GM21528 (cell line): ENCODE results near the gene KPNA5.
"Not testable (repeated sequence)": the region's sequence is repeated elsewhere in the genome, so short reads cannot be mapped to it uniquely, and the experiment has no call there.

Experiments
- ATAC-seq: cut with Tn5 transposase; IDR thresholded peaks from one replicate; pipeline ENCODE4 v1.9.1; 2021; ENCODE audit warnings: mild to moderate bottlenecking, moderate library complexity; ENCODE audit not compliant: unreplicated experiment, low FRiP score

The KPNA5 gene

DNA sequence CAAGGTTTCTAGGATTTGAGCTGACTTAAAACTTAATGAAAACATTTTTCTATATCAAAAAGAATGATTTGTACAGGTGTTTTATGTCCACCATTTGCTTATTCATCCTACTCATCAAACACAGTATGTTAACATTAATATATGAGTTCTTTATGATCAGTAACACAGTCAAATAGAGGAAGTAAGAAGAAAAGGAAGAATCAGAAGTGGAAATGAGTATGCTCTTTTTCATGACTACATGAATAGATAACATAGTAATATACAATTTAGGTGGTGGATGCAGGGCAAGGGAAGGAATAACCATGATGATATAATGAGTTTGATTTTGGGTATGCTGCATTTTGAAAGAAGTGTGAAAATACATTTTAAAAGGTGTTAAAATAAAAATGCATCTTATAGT, 16.5 kb downstream of the KPNA5 start:
- ATAC-seq: no peak

DNA sequence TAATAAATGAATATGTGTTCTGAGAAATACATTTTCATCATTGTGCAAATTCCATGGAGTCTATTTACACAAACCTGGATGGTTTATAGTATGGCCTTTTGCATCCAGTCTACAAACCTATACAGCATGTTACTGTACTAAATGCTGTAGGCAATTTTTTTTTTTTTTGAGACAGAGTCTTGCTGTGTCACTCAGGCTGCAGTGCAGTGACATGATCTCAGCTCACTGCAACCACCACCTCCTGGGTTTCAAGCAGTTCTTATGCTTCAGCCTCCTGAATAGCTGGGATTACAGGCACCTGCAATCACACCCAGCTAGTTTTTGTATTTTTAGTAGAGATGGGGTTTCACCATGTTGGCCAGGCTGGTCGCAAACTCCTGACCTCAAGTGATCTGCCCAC, 22.9 kb downstream of the KPNA5 start:
- ATAC-seq: not testable (repeated sequence)

DNA sequence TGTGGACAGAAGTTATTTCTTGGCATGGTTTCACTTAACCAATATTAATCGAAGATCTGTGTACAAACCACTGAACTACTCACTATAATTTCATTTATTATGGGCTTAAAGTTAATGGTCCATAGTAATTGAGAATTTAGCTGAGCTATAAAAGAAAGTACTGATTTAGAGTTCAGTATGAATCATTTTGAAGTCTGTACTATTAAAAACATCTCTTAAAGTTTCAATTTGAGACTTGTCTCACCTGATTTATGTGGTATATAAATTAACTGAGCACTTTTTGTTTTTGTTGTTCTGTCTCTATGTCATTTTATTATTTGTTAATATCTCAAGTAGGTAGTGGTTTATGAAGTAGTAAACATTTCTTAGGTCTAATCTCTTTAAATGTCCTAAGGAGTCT, 24.9 kb downstream of the KPNA5 start:
- ATAC-seq: no peak

- ATAC-seq: no peak
Observed at GRCh38 chr6:116714296-116714695, 33.3 kb downstream of the KPNA5 start.

DNA sequence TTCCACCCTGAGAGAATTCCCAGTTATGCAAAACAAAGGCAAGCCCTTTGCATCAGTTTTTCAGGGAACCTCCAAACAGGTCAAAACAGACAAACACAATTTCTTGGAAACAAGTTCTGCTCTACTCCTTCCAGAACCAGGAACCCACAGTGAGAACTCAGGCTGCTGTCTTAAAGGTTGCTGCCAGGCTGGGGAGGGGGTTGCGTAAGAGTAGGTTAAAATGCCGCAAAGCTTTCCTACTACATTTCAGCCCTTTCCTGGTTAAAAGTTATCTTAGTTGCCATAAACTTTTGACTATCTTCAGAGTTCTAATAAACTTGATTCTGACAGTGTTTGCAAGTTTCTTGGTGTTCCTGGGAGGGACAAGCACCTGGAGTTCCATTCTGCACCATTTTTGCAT, 33.8 kb downstream of the KPNA5 start:
- no peak for ATAC-seq

DNA sequence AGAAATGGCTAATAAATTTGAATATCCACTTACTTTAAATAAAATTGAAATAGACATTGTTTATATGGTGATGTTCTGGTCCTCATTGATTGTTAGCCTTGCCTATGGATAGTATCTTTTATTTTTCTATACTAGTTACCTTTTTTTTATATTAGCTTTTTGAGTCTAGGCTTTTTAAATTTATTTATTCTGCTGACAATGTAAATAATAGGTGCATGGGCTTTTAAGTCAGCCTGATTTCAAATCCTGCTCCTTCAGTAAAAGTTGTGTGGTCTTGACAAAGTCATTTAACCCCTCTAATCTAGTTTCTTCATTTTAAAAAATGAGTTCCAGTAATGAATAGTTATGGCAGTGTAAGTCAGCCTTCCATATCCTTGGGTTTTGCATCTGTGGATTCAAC, 45.9 kb downstream of the KPNA5 start:
- no peak for ATAC-seq

GRCh38 chr6:116730513-116730912, 49.5 kb downstream of the KPNA5 start:
- ATAC-seq: no peak

GRCh38 chr6:116737004-116737403, 56.0 kb downstream of the KPNA5 start:
- no peak for ATAC-seq

DNA sequence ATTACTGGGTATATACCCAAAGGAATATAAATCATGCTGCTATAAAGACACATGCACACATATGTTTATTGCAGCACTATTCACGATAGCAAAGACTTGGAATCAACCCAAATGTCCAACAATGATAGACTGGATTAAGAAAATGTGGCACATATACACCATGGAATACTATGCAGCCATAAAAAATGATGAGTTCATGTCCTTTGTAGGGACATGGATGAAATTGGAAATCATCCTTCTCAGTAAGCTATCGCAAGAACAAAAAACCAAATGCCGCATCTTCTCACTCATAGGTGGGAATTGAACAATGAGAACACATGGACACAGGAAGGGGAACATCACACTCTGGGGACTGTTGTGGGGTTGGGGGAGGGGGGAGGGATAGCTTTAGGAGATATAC, 59.5 kb downstream of the KPNA5 start:
- not testable (repeated sequence) for ATAC-seq

DNA sequence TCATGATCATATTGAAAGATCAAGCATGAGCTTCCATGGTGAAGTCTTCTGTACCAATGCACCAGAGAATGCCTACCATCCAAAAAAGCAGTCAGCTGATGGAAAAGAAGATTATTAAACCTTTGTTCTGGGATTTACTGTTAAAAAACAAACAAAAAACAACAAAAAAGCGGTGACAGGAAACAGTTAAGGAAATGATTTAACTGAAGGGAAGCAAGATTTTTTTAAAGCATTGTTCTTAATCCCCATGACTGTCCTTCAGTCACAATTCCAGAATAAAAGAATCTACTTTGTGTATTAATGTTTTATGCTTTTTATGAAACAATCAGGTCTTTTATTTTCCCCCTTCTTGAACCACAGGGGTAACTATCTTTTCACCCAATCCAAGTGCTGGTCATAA, 60.6 kb downstream of the KPNA5 start:
- ATAC-seq: no peak

GRCh38 chr6:116745176-116745575, 64.2 kb downstream of the KPNA5 start:
- no peak for ATAC-seq

DNA sequence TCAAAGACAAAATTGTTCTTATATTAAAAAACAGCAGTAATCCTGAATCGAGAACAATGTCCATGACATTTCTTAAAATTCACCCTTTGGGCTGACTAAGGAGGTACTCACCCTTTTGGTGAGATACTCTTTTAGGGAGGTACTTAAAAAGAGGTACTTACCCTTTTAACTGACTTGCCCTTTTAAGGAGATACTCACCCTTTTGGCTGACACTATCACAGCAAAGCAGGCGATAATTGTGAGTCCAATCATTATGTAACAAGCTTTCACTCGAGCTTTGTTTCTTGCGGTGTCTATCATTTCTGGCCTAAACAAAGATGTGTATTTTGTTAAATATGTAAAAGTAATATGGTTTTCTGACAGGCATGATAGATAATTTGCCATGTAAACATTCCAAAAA, 80.8 kb downstream of the KPNA5 start:
- no peak for ATAC-seq

GRCh38 chr6:116762235-116762634, 81.2 kb downstream of the KPNA5 start:
- ATAC-seq: no peak

GRCh38 chr6:116763048-116763447, 82.0 kb downstream of the KPNA5 start:
- ATAC-seq: no peak

DNA sequence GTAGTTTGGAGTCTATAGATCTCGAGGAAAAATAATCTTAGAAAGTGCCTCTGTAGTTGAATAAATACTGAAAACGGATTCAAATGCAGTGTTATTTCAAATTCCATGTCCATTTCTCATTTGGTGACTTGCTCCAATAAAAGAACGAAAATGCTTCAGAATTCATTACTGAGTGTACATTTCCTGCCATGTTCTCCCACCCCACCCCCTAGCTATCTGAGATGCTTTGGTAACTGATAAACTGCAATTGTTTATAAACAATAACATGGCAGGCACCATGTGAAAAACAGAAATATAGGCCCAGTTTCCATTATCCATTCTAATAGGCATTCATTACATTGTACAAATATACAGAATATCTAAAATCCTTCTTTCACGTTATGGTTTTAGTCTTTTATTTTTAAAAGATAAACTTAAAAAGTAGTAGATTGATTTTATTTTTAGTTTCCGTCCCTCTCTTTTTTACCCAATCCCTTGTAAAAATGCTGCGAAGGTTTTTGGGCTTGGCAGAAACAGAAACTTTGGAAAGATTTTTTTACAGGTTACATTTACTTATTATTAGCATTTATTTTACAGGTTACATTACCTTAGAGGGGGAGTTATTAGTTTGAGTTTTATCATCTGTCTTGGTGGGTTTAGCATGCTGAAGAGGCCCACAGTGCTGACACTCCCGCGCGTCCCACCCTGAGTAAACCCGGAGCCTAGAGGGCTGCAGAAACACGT, 83.1 kb downstream of the KPNA5 start:
- ATAC-seq: no peak

DNA sequence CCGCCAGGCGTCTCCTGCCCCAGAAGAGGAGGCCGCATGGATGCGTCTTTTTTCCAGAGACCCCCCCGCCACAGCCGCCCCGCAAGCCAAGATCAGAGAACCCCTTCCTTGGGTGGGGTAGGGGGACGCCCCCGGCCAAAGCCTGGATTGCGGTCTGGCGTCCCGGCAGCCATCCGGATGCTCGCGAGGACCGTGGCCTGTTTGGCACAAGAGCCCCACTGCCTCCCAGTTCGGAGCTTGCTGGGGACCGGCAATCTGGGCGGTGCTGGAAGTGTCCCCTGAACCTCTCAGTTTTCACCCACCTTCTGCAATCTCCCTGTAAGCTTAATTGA, 83.6 kb downstream of the KPNA5 start:
- ATAC-seq: no peak

- ATAC-seq: no peak
Observed at GRCh38 chr6:116764961-116765841, 84.2 kb downstream of the KPNA5 start, which contains the start of gene FAM162B. FAM162B (minus strand) TSS chr6:116765719; CDS start chr6:116765576, 143 bp downstream.

GRCh38 chr6:116766506-116767176, 85.6 kb downstream of the KPNA5 start:
- no peak for ATAC-seq

DNA sequence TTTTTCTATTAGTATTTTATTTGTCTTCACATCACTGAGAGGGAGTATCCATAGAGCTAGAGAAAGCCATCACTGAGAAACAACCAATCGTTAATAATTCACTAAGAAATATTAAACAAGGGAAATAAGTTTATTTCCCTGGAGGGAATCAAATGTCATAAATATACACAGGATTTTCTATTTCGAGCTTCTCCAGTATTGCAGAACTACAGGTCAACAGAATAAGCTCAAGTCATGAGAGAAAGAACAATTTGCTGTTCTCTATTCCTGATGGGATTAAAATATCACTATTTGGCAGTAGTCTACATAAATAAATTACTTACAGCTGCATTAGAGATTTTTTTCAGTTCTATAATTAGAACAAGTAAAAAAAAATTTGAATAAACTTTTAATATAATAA, 86.7 kb downstream of the KPNA5 start:
- ATAC-seq: no peak

- ATAC-seq: no peak
Observed at GRCh38 chr6:116772450-116772849, 91.4 kb downstream of the KPNA5 start.

- ATAC-seq: no peak
Observed at GRCh38 chr6:116773886-116774285, 92.9 kb downstream of the KPNA5 start.
